GM21360 (cell line): Measurements from ENCODE around the gene LOXL3.

Experiments used
- ATAC-seq: cut with Tn5 transposase; IDR thresholded peaks from one replicate; pipeline ENCODE4 v1.9.1; 2021; ENCODE audit warnings: mild to moderate bottlenecking, moderate library complexity; ENCODE audit not compliant: unreplicated experiment

The LOXL3 gene

DNA sequence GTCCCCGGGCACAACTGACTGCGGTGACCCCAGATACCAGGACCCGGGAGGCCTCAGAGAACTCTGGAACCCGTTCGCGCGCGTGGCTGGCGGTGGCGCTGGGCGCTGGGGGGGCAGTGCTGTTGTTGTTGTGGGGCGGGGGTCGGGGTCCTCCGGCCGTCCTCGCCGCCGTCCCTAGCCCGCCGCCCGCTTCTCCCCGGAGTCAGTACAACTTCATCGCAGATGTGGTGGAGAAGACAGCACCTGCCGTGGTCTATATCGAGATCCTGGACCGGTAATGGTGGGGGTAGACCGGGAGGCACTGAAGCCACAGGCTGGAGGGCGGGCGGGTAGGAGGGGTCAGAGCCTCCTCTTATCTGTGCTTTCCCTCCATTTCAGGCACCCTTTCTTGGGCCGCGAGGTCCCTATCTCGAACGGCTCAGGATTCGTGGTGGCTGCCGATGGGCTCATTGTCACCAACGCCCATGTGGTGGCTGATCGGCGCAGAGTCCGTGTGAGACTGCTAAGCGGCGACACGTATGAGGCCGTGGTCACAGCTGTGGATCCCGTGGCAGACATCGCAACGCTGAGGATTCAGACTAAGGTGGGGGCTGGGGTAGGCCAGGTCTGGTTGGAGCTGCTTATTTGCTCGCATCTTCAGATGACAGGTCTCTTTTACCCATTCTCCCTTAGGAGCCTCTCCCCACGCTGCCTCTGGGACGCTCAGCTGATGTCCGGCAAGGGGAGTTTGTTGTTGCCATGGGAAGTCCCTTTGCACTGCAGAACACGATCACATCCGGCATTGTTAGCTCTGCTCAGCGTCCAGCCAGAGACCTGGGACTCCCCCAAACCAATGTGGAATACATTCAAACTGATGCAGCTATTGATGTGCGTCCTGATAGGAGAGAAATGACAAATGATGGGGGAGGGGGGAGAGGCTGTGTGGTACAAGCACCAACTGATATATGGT is 23.2 kb downstream of the LOXL3 start:
- peak; percentile 16 for ATAC-seq

DNA sequence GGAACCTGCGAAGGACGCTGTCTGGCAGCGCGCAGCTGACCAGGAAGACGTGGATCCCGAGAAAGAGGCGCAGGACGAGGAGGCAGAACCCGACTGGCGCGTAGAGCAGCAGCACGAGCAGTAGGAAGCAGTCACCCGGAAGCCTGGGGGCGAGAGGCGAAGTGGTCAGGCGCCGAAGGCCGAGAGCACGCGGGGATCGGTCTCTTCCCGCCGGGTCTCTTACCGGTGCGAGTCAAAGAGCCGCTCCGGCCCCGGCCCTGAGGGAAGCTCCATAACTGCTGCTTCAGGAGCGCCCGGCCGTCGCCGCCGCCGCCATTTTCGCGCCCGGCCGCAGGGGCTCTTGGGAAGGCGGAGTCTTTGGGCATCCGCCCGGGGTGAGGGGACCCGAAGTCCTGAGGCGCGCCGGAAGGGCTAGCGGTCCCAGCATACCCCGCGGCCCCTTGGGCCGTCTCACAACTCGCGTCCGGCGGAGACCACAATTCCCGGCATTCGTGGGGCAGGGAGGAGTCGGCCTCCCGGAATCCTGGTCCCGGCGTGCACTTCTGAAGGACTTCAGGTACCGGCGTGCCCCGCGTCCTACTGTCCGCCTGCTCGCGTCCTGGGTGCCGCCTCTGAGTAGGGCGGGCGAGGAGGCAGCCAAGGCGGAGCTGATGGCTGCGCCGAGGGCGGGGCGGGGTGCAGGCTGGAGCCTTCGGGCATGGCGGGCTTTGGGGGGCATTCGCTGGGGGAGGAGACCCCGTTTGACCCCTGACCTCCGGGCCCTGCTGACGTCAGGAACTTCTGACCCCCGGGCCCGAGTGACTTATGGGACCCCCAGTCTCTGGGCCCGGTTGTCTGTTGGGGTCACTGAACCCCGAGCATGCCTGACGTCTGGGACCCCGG is 24.1 kb downstream of the LOXL3 start, which contains the start of the genes AUP1 and HTRA2:
Gene AUP1, minus strand, starts transcription at position 350 of the 882 bp plus-strand sequence. Its CDS starts 77 bp downstream, at position 273.
Gene HTRA2, plus strand, starts transcription at position 577 of the 882 bp plus-strand sequence. Its CDS starts 74 bp downstream, at position 651.
- ATAC-seq = peak; percentile 71

DNA sequence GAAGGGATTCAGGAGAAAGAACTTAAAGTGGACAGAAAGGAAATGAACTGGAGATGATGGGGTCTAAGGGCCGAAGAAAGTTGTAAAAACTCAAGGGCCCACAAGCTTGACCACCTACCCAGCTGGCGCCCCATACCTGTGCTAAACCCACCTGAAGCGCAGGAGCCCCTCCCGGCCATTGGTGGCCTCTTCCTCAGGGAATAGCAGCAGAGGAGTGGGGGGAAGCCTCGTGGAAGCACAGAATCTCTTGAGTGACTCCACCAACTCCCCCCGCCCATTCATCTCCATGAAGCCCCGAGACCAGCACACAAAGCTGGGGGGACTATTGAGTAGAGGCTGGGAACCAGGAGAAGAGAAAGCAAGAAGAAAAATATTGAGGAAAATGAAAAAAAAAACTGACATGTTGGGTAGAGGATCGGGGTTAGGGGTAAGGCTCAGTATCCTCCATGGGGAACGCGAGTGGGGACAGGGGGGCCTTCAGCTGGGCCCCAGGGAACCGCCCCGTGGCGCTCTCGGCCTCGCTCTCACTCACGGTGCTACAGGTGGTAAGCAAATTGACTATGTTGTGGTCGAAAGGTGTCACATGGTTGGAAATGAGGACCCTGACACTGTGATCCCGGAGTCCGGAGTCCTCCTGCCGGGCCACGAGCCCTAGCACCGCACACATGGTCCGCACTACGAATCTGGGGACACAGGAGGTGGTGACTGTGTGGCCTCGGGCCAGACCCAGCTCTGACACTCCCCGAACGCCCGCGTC is 25.0 kb downstream of the LOXL3 start:
- peak; percentile 4 for ATAC-seq

GRCh38 chr2:74527741-74528140 is 26.0 kb downstream of the LOXL3 start:
- no peak for ATAC-seq

DNA sequence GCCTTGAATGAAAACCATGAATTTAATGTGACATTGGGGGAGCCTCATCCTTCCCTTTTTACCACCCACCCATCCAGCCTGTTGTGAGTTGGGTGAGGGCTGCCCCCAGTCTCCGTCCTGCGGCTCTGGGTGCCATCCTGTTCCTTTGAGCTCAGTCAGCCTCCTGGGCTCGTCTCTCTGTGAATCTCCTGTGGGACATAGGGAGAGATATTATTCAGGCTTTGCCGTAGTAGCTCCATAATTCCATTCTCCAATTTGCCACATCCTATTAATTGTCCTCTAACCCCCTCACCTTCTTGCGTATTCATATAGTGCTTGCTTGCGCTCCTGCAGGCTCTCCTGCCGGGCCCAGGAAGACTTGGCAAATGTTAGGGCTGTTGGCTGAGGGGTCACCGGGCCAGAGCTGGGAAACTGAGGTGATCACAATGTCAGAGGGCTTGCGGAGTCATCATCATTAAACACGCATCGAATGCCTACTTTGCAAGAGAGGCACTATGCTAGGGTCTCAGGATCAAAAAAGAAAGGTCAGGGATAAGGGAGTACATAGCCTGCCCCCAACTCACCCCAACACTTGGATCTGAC is 27.0 kb downstream of the LOXL3 start:
- no peak for ATAC-seq

- ATAC-seq = no peak
These were observed 27.8 kb downstream of the LOXL3 start, which contains the start of gene DQX1 for GRCh38 chr2:74525717-74526648. TSS of gene DQX1 (minus strand) at chr2:74526231. CDS start at chr2:74525729, 502 bp downstream.

GRCh38 chr2:74524955-74525716 is 28.6 kb downstream of the LOXL3 start:
- ATAC-seq = no peak

DNA sequence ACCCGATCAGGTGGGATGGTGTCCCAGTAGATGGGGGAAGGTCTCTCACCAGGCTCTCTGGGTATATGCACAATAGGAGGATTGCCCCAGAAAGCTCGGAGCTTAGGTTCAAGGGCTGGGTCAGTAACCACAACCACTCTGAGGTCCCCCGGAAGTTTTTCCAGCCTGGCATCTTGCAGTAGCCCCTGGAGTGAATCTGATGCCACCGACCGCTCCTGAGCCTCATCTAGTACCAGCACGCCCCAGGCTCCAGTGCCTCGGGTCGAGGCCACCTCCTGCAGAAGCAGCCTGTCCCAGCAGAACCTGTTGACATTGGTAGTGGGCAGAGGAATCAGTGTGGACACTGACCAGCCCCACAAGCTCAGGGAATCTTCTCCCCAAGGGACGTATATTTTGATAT is 29.7 kb downstream of the LOXL3 start:
- ATAC-seq = no peak

- no peak for ATAC-seq
These were observed 31.2 kb downstream of the LOXL3 start for GRCh38 chr2:74522516-74522915.

DNA sequence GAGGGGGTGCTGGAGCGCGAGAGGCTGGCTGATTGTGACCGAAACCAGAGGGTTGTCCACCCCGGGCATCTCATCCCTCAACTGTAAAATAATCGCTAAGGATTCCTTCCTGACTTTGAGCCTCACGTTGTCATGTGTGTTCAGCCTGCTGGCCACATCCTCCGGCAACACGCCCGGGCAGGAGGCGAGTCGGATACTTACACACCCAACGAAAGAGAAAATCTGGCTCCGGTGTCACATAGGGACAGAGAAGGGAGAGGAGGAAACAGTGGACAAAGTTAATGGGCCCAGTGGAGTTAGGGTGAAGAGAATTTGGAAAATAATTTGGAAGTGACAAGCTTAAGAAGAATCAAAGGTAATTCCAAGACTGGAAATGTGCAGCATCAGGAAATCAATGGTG is 37.1 kb downstream of the LOXL3 start:
- ATAC-seq = no peak

GRCh38 chr2:74515981-74516633 is 37.6 kb downstream of the LOXL3 start:
- no peak for ATAC-seq

- ATAC-seq = no peak
These were observed 38.3 kb downstream of the LOXL3 start for GRCh38 chr2:74515271-74515980.

DNA sequence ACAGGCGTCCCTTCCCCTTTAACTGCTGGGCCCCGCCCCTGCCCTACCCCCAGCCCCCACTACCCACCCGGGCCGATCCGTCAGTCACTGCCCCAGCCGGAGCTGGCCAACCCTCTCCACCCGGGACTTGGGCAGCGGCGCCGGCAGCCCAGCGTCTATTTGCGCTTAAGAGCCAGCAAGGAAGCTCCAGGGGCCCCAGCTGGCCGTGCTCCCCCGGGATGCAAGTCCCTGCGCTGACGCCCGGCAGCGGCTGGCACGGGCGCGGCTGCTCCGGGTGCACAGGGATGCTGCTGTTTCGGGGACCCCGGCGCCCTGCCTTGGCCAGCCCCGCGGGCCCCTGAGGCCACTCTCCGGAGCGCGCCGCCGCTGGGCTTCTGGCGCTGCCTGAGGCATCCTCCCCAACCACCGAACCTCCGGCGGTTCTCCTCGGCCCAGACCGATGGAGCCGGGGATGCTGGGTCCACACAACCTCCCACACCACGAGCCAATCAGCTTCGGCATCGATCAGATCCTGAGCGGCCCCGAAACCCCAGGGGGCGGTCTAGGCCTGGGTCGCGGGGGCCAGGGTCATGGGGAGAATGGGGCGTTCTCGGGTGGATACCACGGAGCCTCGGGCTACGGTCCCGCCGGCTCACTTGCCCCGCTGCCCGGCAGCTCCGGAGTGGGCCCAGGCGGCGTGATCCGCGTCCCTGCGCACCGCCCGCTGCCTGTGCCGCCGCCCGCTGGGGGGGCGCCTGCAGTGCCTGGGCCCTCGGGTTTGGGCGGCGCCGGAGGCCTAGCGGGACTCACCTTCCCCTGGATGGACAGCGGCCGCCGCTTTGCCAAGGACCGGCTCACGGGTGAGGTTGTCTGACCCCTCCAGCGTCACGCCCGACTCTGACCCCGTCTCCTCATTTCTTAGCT is 39.1 kb downstream of the LOXL3 start, which contains the start of gene TLX2:
Gene TLX2, plus strand, starts transcription at position 83 of the 903 bp plus-strand sequence. Its CDS starts 357 bp downstream, at position 440.
- ATAC-seq = no peak

DNA sequence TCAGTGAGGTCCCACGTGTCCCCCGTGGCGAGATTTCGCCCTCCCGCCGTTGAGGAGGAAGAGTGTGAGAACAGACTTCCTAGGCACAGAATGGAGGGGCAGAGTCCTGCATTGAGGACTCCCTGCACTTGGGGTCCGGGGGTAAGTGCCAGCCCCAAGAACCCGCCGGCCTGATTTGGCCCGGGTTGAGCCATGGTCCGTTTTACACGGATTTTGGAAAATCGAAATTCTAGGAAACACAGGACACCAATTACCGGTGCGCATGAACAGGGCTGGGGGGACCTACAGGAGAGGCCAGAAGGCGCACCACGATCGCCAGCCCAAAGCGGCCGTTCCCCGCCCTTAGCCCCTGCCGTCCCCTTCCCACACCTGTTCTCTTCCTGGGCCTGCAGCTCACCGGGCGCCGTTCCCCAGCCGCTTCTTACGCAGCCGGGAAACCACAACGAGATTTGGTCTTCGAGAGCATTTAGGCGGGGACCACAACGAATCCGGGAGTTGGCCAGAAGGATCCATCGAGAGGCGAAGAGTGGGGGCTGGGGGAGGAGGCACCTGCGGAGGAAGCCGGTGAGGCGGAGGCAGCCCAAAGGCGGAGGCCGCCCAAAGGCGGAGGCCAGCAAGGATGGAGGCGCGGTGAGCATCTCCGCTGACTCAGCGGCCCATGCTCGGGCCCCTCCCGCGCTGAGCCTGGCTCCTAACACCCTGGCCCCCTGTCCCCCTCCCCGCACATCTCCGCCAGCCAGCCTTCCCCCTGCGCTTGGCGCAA is 40.0 kb downstream of the LOXL3 start:
- ATAC-seq = no peak
